ENCODE results near the gene TUBGCP3.

Gene TUBGCP3

GRCh38 chr13:112587212-112587763 lies 665 bp downstream of the TUBGCP3 start:
- DNase-seq (ENCODE audit: low read depth) = no peak
- TF ChIP-seq, protein P1, sequence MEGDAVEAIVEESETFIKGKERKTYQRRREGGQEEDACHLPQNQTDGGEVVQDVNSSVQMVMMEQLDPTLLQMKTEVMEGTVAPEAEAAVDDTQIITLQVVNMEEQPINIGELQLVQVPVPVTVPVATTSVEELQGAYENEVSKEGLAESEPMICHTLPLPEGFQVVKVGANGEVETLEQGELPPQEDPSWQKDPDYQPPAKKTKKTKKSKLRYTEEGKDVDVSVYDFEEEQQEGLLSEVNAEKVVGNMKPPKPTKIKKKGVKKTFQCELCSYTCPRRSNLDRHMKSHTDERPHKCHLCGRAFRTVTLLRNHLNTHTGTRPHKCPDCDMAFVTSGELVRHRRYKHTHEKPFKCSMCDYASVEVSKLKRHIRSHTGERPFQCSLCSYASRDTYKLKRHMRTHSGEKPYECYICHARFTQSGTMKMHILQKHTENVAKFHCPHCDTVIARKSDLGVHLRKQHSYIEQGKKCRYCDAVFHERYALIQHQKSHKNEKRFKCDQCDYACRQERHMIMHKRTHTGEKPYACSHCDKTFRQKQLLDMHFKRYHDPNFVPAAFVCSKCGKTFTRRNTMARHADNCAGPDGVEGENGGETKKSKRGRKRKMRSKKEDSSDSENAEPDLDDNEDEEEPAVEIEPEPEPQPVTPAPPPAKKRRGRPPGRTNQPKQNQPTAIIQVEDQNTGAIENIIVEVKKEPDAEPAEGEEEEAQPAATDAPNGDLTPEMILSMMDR (IDR thresholded peaks at IDR 0.05; ENCODE audit: control insufficient read depth, extremely low read depth, insufficient read depth) = peak; percentile 33
- H3K4me3 ChIP-seq (ENCODE audit: low read depth, low read length) = peak overlapping the region; percentile 78

- TF ChIP-seq, protein P1 (IDR thresholded peaks at IDR 0.05; ENCODE audit: control insufficient read depth, extremely low read depth, insufficient read depth) = no peak
- H3K4me3 ChIP-seq (ENCODE audit: low read depth, low read length) = peak overlapping the region; percentile 78
- DNase-seq (ENCODE audit: low read depth) = no peak
Observed at GRCh38 chr13:112586334-112586960, 1.5 kb downstream of the TUBGCP3 start.

- H3K4me3 ChIP-seq (ENCODE audit: low read depth, low read length) = no peak overlapping the region
- TF ChIP-seq, protein P1 (IDR thresholded peaks at IDR 0.05; ENCODE audit: control insufficient read depth, extremely low read depth, insufficient read depth) = no peak
- DNase-seq (ENCODE audit: low read depth) = no peak
Observed at GRCh38 chr13:112583592-112584277, 4.2 kb downstream of the TUBGCP3 start.

DNA sequence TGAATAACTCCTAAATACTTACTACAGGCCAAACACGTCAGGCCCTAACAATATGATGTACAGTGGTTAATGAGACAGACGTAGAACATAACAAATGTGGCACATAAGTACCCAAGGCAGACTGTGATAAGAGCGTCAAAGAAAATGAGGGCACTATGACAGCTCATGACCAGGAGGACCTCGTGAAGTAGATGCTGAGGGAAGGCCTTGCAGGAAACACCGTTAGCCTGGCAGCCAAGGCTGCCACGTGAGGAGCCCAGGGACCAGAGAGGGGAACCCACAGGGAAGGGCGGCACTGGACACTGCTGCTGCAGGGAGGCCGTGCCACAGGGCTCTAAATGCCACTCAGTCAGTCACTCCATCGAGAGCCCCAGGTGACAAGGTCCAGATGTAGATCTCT lies 5.7 kb downstream of the TUBGCP3 start:
- H3K4me3 ChIP-seq (ENCODE audit: low read depth, low read length) = no peak overlapping the region
- TF ChIP-seq, protein P1 (IDR thresholded peaks at IDR 0.05; ENCODE audit: control insufficient read depth, extremely low read depth, insufficient read depth) = no peak
- no peak for DNase-seq (ENCODE audit: low read depth)

DNA sequence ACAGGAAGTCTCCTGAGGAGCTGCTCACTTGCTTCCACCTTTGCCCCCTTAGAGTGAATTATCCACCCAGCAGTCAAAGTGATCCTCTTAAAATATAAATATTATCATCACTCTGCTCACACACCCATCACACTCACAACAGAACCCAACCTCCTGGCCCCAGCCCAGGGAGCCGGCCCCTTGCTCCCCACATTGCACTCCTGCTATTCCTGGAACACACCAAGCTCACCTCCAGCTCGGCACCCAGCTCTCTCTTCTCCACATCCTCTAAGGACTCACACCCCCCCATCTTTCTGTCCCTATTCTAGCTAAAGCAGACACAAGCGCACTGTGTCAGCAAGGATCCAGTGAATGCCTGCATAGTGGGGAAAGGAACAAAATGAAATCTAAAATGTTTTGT lies 7.0 kb downstream of the TUBGCP3 start:
- H3K4me3 ChIP-seq (ENCODE audit: low read depth, low read length) = no peak overlapping the region
- TF ChIP-seq, protein P1 (IDR thresholded peaks at IDR 0.05; ENCODE audit: control insufficient read depth, extremely low read depth, insufficient read depth) = no peak
- no peak for DNase-seq (ENCODE audit: low read depth)

DNA sequence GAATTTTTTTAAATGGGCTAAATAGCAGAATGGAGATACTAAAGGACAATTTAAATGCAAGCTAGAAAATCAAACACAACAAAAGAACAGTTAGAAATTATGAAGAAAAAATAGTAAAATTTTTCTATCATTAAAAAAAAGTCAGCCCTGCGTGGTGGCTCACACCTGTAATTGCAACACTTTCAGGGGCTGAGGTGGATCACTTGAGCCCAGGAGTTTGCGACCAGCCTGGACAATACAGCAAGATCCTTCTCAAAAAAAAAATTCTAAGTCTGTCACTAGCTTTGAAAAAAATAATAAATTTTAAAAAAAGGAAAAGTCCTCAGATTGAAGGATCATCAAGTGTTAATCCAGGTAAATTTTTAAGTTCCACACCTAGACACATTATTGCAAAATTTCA lies 7.7 kb downstream of the TUBGCP3 start:
- no peak for DNase-seq (ENCODE audit: low read depth)
- H3K4me3 ChIP-seq (ENCODE audit: low read depth, low read length) = no peak overlapping the region
- TF ChIP-seq, protein P1 (IDR thresholded peaks at IDR 0.05; ENCODE audit: control insufficient read depth, extremely low read depth, insufficient read depth) = no peak

Measured in LNCaP clone FGC (cell line).